ENCODE measurements around the gene MTERF4.
"Not testable (repeated sequence)": the region's sequence is repeated elsewhere in the genome, so short reads cannot be mapped to it uniquely, and the experiment has no call there.

Gene MTERF4

GRCh38 chr2:241110607-241111439, 8.7 kb upstream of the MTERF4 start:
- DNase-seq (ENCODE audit: low spot score): no peak

- no peak for DNase-seq (ENCODE audit: low spot score)
Observed at GRCh38 chr2:241110089-241110606, 8.1 kb upstream of the MTERF4 start.

- no peak for DNase-seq (ENCODE audit: low spot score)
Observed at GRCh38 chr2:241109210-241110088, 7.4 kb upstream of the MTERF4 start.

GRCh38 chr2:241108271-241109209, 6.5 kb upstream of the MTERF4 start:
- DNase-seq (ENCODE audit: low spot score): no peak

- no peak for DNase-seq (ENCODE audit: low spot score)
Observed at GRCh38 chr2:241107031-241107783, 5.1 kb upstream of the MTERF4 start.

- DNase-seq (ENCODE audit: low spot score): no peak
Observed at GRCh38 chr2:241105641-241106040, 3.6 kb upstream of the MTERF4 start.

- not testable (repeated sequence) for DNase-seq (ENCODE audit: low spot score)
Observed at GRCh38 chr2:241104611-241105010, 2.5 kb upstream of the MTERF4 start.

GRCh38 chr2:241103176-241103595, 1.1 kb upstream of the MTERF4 start:
- no peak for DNase-seq (ENCODE audit: low spot score)

- no peak for DNase-seq (ENCODE audit: low spot score)
Observed at GRCh38 chr2:241099246-241099645, 2.8 kb downstream of the MTERF4 start.

- no peak for DNase-seq (ENCODE audit: low spot score)
Observed at GRCh38 chr2:241096979-241097378, 5.1 kb downstream of the MTERF4 start.

GRCh38 chr2:241095594-241096290, 6.3 kb downstream of the MTERF4 start:
- no peak for DNase-seq (ENCODE audit: low spot score)

GRCh38 chr2:241094924-241095420, 7.1 kb downstream of the MTERF4 start:
- no peak for DNase-seq (ENCODE audit: low spot score)

- DNase-seq (ENCODE audit: low spot score): no peak
Observed at GRCh38 chr2:241094172-241094571, 7.9 kb downstream of the MTERF4 start.

- DNase-seq (ENCODE audit: low spot score): not testable (repeated sequence)
Observed at GRCh38 chr2:241093133-241093781, 8.8 kb downstream of the MTERF4 start.

- no peak for DNase-seq (ENCODE audit: low spot score)
Observed at GRCh38 chr2:241092677-241093076, 9.4 kb downstream of the MTERF4 start.

- no peak for DNase-seq (ENCODE audit: low spot score)
Observed at GRCh38 chr2:241091734-241092445, 10.2 kb downstream of the MTERF4 start.

- DNase-seq (ENCODE audit: low spot score): no peak
Observed at GRCh38 chr2:241091201-241091600, 10.9 kb downstream of the MTERF4 start.

- DNase-seq (ENCODE audit: low spot score): no peak
Observed at GRCh38 chr2:241088791-241089732, 13.0 kb downstream of the MTERF4 start.
